H9 (cell line): Measurements from ENCODE around the gene TMEM59L. TPM values are rescaled to one million over a fixed set of nuclear protein-coding genes. Genes with fewer than 3 reads are reported as not detected.

ENCODE experiments used
- DNase-seq: peaks from one replicate; pipeline ENCODE4 v3.0.0-alpha.2; 2017
- H2AFZ ChIP-seq: one replicate; pipeline ENCODE4 v1.6.1; 2013; ENCODE audit warnings: mild to moderate bottlenecking, low read length, control low read depth, moderate library complexity
- H2AK5ac ChIP-seq: 2 replicates; pipeline ENCODE4 v1.6.1; 2013; ENCODE audit warnings: low read length, control low read depth, mixed read lengths; ENCODE audit not compliant: insufficient read length
- H2BK120ac ChIP-seq: one replicate; pipeline ENCODE4 v1.6.1; 2013; ENCODE audit warnings: low read depth, mild to moderate bottlenecking, low read length, control low read depth, inconsistent platforms; ENCODE audit not compliant: poor library complexity, severe bottlenecking
- H2BK12ac ChIP-seq: 2 replicates; pipeline ENCODE4 v1.6.1; 2013; ENCODE audit warnings: low read length, control low read depth, mixed read lengths, low read depth; ENCODE audit not compliant: insufficient read length
- H2BK15ac ChIP-seq: 2 replicates; pipeline ENCODE4 v1.6.1; 2013; ENCODE audit warnings: low read depth, low read length, control low read depth
- H2BK20ac ChIP-seq: one replicate; pipeline ENCODE4 v1.6.1; 2013; ENCODE audit warnings: low read depth, mild to moderate bottlenecking, low read length, control low read depth, inconsistent platforms; ENCODE audit not compliant: poor library complexity, severe bottlenecking
- H2BK5ac ChIP-seq: 2 replicates; pipeline ENCODE4 v1.6.1; 2013; ENCODE audit warnings: low read length, control low read depth, mixed read lengths; ENCODE audit not compliant: insufficient read length
- H3K14ac ChIP-seq: 2 replicates; pipeline ENCODE4 v1.6.1; 2013; ENCODE audit warnings: low read length, control low read depth; ENCODE audit not compliant: insufficient read depth
- H3K18ac ChIP-seq: 2 replicates; pipeline ENCODE4 v1.6.1; 2013; ENCODE audit warnings: low read depth, mild to moderate bottlenecking, mixed read lengths, low read length, control low read depth; ENCODE audit not compliant: insufficient read length
- H3K23ac ChIP-seq: 2 replicates; pipeline ENCODE4 v1.6.1; 2013; ENCODE audit warnings: low read length, control low read depth, mixed read lengths, low read depth; ENCODE audit not compliant: insufficient read length
- H3K23me2 ChIP-seq: 2 replicates; pipeline ENCODE4 v1.6.1; 2013; ENCODE audit warnings: low read depth, mild to moderate bottlenecking, mixed read lengths, low read length, control low read depth; ENCODE audit not compliant: insufficient read length, poor library complexity, severe bottlenecking
- H3K27ac ChIP-seq: 2 replicates; pipeline ENCODE4 v1.5.1; 2013; ENCODE audit warnings: low read length, control low read depth, mixed read lengths, low read depth; ENCODE audit not compliant: insufficient read length
- H3K27me3 ChIP-seq: 2 replicates; pipeline ENCODE4 v1.6.1; 2013; ENCODE audit warnings: low read length, control low read depth, inconsistent platforms; ENCODE audit not compliant: insufficient read depth
- H3K4ac ChIP-seq: 2 replicates; pipeline ENCODE4 v1.6.1; 2013; ENCODE audit warnings: low read depth, mild to moderate bottlenecking, control low read depth, inconsistent platforms, low read length, moderate library complexity
- H3K4me1 ChIP-seq: 2 replicates; pipeline ENCODE4 v1.6.1; 2013; ENCODE audit warnings: low read length, control low read depth, inconsistent platforms; ENCODE audit not compliant: insufficient read depth
- H3K4me2 ChIP-seq: 2 replicates; pipeline ENCODE4 v1.6.1; 2013; ENCODE audit warnings: low read length, control low read depth, mixed read lengths; ENCODE audit not compliant: insufficient read length, insufficient read depth
- H3K56ac ChIP-seq: 2 replicates; pipeline ENCODE4 v1.6.1; 2013; ENCODE audit warnings: low read depth, mild to moderate bottlenecking, mixed read lengths, low read length, control low read depth; ENCODE audit not compliant: insufficient read length
- H3K79me1 ChIP-seq: 2 replicates; pipeline ENCODE4 v1.6.1; 2013; ENCODE audit warnings: low read depth, mild to moderate bottlenecking, moderate library complexity, low read length, control low read depth, inconsistent platforms; ENCODE audit not compliant: insufficient read depth, poor library complexity, severe bottlenecking
- H3K79me2 ChIP-seq: 2 replicates; pipeline ENCODE4 v1.6.1; 2013; ENCODE audit warnings: low read length, control low read depth, inconsistent platforms; ENCODE audit not compliant: insufficient read depth
- H3K9ac ChIP-seq: 2 replicates; pipeline ENCODE4 v1.6.1; 2013; ENCODE audit warnings: low read length, control low read depth, mixed read lengths; ENCODE audit not compliant: insufficient read length; ENCODE audit errors: extremely low read depth
- H3K9me3 ChIP-seq: one replicate; pipeline ENCODE4 v1.6.1; 2013; ENCODE audit warnings: low read depth, low read length, inconsistent platforms; ENCODE audit not compliant: control insufficient read depth
- H3T11ph ChIP-seq: one replicate; pipeline ENCODE4 v1.6.1; 2013; ENCODE audit warnings: mild to moderate bottlenecking, low read length, control low read depth, inconsistent platforms
- H4K20me1 ChIP-seq: one replicate; pipeline ENCODE4 v1.6.1; 2013; ENCODE audit not compliant: control insufficient read depth, insufficient read length, insufficient read depth
- H4K5ac ChIP-seq: 2 replicates; pipeline ENCODE4 v1.6.1; 2013; ENCODE audit warnings: low read depth, mild to moderate bottlenecking, mixed read lengths, low read length, control low read depth; ENCODE audit not compliant: insufficient read length
- H4K8ac ChIP-seq: replicated peaks from 2 replicates; pipeline ENCODE4 v1.6.1; 2013; ENCODE audit warnings: low read length, control low read depth, mixed read lengths, low read depth; ENCODE audit not compliant: insufficient read length
- H4K91ac ChIP-seq: 2 replicates; pipeline ENCODE4 v1.6.1; 2013; ENCODE audit warnings: low read depth, mild to moderate bottlenecking, moderate library complexity, mixed read lengths, low read length, control low read depth; ENCODE audit not compliant: insufficient read length
- H3K27ac Mint-ChIP-seq, 3 experiments: 2 replicates in 2 of 3; 3 replicates in 1 of 3; pipeline ENCODE4 v1.8.0; 2020 to 2021; ENCODE audit warnings: mixed read lengths in 3 of 3, mild to moderate bottlenecking in 1 of 3, moderate library complexity in 1 of 3
- H3K27me3 Mint-ChIP-seq: 2 replicates; pipeline ENCODE4 v1.8.0; 2021; ENCODE audit warnings: low read depth, mild to moderate bottlenecking, moderate library complexity, mixed read lengths
- H3K36me3 Mint-ChIP-seq, 3 experiments: 2 replicates in 2 of 3; 3 replicates in 1 of 3; pipeline ENCODE4 v1.8.0; 2020 to 2021; ENCODE audit warnings: low read depth in 3 of 3, mixed read lengths in 3 of 3; ENCODE audit not compliant: insufficient read depth in 1 of 3
- H3K4me1 Mint-ChIP-seq, 2 experiments: 2 replicates each; pipeline ENCODE4 v1.8.0; 2020; ENCODE audit warnings: mixed read lengths in 2 of 2
- H3K4me3 Mint-ChIP-seq, 2 experiments: 2 replicates in 1 of 2; 3 replicates in 1 of 2; pipeline ENCODE4 v1.8.0; 2020 to 2021; ENCODE audit warnings: mild to moderate bottlenecking in 2 of 2, mixed read lengths in 2 of 2, moderate library complexity in 1 of 2
- H3K9me3 Mint-ChIP-seq, 2 experiments: 2 replicates in 1 of 2; 3 replicates in 1 of 2; pipeline ENCODE4 v1.8.0; 2020; ENCODE audit warnings: mild to moderate bottlenecking in 2 of 2, mixed read lengths in 2 of 2, moderate library complexity in 1 of 2
- CTCF ChIP-seq: fragments of 200-600 bp; sonication (generic); conservative IDR thresholded peaks from 3 replicates; pipeline ENCODE4 v1.8.0; 2021; ENCODE audit warnings: antibody characterized with exemption, mild to moderate bottlenecking
- WGBS: extraction: QIAGEN DNeasy Blood & Tissue Kit; methylation state at CpG from one replicate; pipeline ENCODE4 v1.1.7; 2013; ENCODE audit warnings: missing lambda C conversion rate, low lambda C conversion rate, mixed read lengths; ENCODE audit not compliant: insufficient read length; ENCODE audit errors: extremely low coverage; 5-methylcytosine and 5-hydroxymethylcytosine counted together
- total RNA-seq: library from RNA; stranded (reverse); gene quantifications from 2 replicates; pipeline ENCODE4 v1.2.1, GENCODE V29; 2021

Gene TMEM59L
- total RNA-seq, 1 experiment from 2014 or later = 12.0 TPM

- Histone ChIP-seq H3K56ac (no peak overlapping the region), H3K4ac (no peak overlapping the region), H2AK5ac (no peak overlapping the region), H2BK120ac (no peak overlapping the region), H3K14ac (no peak overlapping the region), H2BK20ac (no peak overlapping the region), H3K79me2 (no peaks in the 10 kb centered on the region), H3K9ac (no peak overlapping the region), H2BK5ac (no peak overlapping the region), H3K4me1 (no peaks in the 10 kb centered on the region; the same call in 1 of the 2 replicates), H3K27ac (no peak overlapping the region), H3K18ac (no peak overlapping the region), H4K8ac (no peak overlapping the region), H3K9me3 (no peaks in the 10 kb centered on the region), H4K91ac (no peak overlapping the region), H3T11ph (no peak overlapping the region), H3K4me2 (no peak overlapping the region), H2BK15ac (no peak overlapping the region), H3K23me2 (no peaks in the 10 kb centered on the region), H4K20me1 (no peaks in the 10 kb centered on the region), H4K5ac (no peak overlapping the region), H2AFZ (no peak overlapping the region), H3K27me3 (no peaks in the 10 kb centered on the region), H3K79me1 (no peaks in the 10 kb centered on the region), H3K23ac (no peak overlapping the region), H2BK12ac (no peak overlapping the region)
- H3K4me1 Mint-ChIP-seq = no peaks in the 10 kb centered on the region
- DNase-seq = no peak
- H3K4me3 Mint-ChIP-seq = no peak overlapping the region
- no peak for TF ChIP-seq CTCF
- H3K9me3 Mint-ChIP-seq = no peaks in the 10 kb centered on the region
- H3K36me3 Mint-ChIP-seq = peaks cover 7 to 28% (median 9%) of the 10 kb centered on the region in 3 experiments
- no CpG with 5 or more reads among the region's 7 CpGs for WGBS
- peaks cover 8% of the 10 kb centered on the region for H3K27me3 Mint-ChIP-seq
- H3K27ac Mint-ChIP-seq = no peak overlapping the region
These were observed 32.4 kb upstream of the TMEM59L start for GRCh38 chr19:18580311-18580710.
